GM18517 (cell line): ENCODE data around the gene ATP23.

Source experiments
- ATAC-seq: cut with Tn5 transposase; IDR thresholded peaks from one replicate; pipeline ENCODE4 v1.9.1; 2021; ENCODE audit warnings: mild to moderate bottlenecking, moderate library complexity; ENCODE audit not compliant: unreplicated experiment

Gene ATP23

GRCh38 chr12:57965766-57966165 lies 24.4 kb downstream of the ATP23 start:
- no peak for ATAC-seq

GRCh38 chr12:57966536-57966935 lies 25.2 kb downstream of the ATP23 start:
- no peak for ATAC-seq

DNA sequence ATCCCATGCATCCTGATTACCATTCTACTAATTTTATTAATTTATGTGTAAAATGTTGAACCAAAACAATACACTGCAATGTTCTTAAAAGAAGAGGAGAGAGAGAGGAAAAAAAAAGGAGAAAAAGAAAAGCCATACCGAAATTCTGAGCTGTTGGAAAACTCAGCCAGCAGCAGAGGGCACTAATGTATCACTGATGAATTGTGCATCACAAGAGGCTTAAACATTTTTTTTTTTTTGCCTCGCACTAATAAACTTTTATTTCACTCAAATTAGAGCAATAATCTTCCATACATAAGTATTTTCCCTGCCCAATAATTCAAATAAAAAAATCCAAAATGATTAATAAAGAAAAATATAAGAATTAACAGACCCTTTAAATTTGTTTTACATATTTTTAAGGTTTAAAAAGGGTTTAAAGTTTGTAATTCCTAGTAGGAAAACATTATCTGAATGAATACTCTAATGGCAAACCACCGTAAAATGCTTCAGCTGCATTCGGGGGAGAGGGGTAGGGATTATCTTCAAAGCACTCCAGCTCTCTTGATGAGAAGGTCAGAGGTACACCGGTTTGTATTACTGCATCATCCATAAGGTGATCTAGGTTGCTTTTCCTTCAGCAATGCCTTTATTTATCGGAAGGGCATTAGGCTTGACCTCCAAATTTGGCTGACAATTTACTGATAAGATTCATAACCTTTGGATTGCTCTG lies 41.9 kb downstream of the ATP23 start:
- no peak for ATAC-seq

DNA sequence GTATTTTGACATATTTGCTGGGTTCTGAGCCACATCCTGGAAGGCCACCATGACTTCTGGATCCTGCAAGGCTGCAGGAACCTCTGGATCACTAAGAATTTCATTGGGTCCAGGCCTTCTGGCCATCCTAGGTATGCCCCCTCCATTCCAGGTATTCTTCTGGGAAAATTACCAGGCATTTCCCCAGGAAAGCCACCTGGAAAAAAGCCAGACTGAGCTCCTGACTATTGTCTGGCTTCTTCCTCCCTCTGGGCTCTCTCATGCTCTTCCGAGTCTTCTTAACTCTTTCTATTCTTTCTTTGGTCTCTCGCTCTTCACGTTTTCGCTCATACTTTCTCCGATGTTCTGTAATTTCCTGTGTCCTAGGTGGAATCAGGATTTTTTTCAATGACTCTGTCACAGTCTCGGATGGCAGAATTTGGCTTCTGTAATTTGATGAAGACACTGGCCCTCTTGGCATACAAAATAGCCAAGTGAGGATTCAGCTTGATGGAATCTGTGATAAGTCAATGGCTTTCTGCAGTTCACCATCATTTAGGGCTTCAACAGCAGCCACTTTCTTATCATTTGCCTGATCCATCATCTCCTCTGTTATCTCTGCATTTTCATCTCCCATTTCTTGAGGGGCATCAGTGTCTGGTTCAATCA lies 42.6 kb downstream of the ATP23 start:
- ATAC-seq = no peak

GRCh38 chr12:57984629-57985151 lies 43.3 kb downstream of the ATP23 start:
- ATAC-seq = no peak

- no peak for ATAC-seq
Measured at GRCh38 chr12:57985685-57986084, 44.3 kb downstream of the ATP23 start.

DNA sequence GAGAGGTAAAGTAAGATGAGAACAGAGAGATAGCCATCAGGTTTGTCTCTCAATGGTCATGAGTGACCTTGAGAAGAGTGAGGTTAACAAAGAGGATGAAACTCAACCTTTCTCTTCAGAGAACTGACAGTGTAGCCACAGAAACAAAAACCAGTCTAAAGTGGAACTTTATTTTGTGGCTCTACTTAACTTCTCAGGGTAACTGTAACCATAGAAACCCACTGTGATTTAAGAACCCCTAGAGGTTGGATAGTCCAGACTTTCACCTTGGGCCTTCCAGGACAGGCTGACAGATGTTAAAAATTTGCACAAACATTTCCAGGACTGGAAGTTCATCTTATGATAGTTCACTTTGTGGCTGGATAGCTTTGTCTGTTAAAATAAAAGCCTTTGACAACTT lies 48.5 kb downstream of the ATP23 start:
- no peak for ATAC-seq

- ATAC-seq = no peak
Measured at GRCh38 chr12:57990241-57990883, 49.0 kb downstream of the ATP23 start.

- ATAC-seq = no peak
Measured at GRCh38 chr12:57992001-57992400, 50.6 kb downstream of the ATP23 start.

GRCh38 chr12:57993030-57993429 lies 51.7 kb downstream of the ATP23 start:
- ATAC-seq = no peak

DNA sequence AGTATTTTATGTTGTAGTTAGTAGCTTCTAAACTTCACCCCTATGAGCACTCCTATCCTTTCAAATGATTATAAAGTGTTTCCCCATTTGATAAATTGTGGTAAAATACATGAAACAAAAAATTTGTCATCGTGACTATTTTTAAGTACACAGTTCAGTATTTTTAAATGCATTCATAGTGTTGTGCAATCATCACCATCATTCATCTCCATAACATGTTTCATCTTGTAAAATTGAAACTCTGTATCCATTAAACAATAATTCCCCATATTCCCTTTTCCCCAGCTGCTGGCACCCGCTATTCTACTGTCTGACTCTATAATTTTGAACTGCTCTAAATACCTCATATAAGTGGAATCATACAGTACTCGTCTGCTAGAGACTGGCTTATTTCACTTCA lies 52.5 kb downstream of the ATP23 start:
- ATAC-seq = no peak

DNA sequence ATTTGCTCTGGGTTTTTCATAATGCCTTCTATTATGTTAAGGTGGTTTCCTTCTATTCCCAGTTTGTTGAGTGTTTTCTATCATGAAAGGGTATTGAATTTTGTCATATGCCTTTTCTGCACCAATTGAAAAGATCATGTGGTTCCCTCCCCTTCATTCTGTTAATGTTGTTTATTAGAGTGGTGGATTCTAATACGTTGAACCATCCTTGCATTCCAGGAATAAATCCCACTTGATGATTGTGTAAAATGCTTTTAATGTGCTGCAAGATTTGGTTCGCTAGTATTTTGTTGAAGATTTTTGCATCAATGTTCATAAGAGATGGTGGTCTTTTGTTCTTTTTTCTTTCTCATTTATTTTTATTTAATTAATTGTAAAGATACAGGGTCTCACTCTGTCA lies 55.2 kb downstream of the ATP23 start:
- ATAC-seq = no peak

GRCh38 chr12:57998251-57998650 lies 56.9 kb downstream of the ATP23 start:
- ATAC-seq = no peak

DNA sequence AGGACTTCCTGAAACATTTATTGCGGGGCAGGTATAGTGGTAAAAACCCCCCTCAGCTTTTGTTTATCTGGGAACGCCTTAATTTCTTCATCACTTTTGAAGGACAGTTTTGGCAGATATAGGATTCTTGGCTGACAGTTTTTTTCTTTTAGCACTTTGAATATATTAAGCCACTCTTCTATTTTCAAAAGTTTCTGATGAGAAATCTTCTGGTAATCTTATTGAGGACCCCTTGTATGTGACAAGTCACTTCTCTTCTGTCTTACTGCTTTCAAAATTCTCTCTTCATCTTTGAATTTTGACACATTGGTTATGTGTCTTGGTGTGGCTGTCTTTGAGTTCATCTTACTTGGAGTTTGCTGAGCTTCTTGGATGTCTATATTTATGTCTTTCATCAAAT lies 59.1 kb downstream of the ATP23 start:
- ATAC-seq = no peak

DNA sequence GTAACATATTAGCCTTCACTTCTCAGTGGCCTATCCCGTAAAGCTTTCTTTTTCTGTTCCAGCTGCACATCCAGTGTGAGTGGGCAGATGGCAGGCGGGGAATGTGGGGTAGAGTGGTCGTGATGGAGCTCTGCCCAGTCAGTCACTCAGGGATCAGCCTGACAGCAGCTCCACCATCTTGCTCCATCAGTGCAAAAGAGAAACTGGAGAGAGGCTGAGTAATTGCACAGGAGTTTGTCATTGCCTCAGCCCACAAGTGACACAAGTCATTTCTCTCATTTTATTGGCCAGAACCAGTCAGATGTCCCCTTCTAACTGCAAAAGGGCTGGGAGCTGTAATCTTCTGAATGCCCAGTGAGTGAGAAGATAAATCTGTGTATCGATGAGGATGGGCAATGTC lies 66.5 kb downstream of the ATP23 start:
- no peak for ATAC-seq

DNA sequence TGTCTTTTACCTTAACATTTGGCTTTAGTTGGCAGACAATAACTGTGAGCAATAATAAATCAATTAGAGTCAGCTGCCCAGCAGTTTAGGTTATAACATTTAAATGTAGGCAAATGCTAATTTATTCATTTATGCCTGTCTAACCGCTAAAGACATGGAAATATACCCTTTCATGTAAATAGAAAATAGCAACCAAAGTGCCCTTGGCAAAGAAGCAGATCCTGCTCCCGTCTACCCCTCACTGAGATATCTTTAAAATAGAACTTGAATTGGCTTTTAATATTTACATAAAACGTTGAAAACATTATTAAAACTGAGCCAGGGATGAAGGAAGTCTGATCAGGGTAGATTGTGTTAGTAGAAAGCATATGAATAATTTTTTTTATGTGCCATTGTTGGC lies 67.3 kb downstream of the ATP23 start:
- ATAC-seq = no peak
